22Rv1 (cell line): Measurements from ENCODE around the gene UHRF1.

Source experiments
- H3K27ac ChIP-seq: fragments of 450-650 bp; 2 replicates; pipeline ENCODE4 v1.5.1; 2017
- CTCF ChIP-seq: fragments of 450-650 bp; IDR thresholded peaks from 2 replicates; pipeline ENCODE4 v1.5.1; 2017; ENCODE audit warnings: mild to moderate bottlenecking
- ZFX ChIP-seq: fragments of 450-650 bp; IDR thresholded peaks from 2 replicates; pipeline ENCODE4 v1.6.1; 2017; ENCODE audit warnings: antibody characterized with exemption, borderline replicate concordance

Gene UHRF1

GRCh38 chr19:4988770-4989251, 79.5 kb downstream of the UHRF1 start:
- peak overlapping the region; percentile 87 for H3K27ac ChIP-seq

GRCh38 chr19:4990306-4990705, 81.0 kb downstream of the UHRF1 start:
- peak overlapping the region; percentile 87 for H3K27ac ChIP-seq
- TF ChIP-seq ZFX (no peak), CTCF (no peak)

More at GRCh38 chr19:4988770-4989251, 79.5 kb downstream of the UHRF1 start:
- no peak for TF ChIP-seq ZFX

- peak overlapping the region; percentile 87 for H3K27ac ChIP-seq
- TF ChIP-seq CTCF (no peak), ZFX (no peak)
These were observed 82.2 kb downstream of the UHRF1 start for GRCh38 chr19:4991538-4991937.

- H3K27ac ChIP-seq, result peak overlapping the region; percentile 87
- TF ChIP-seq ZFX (no peak), CTCF (no peak)
These were observed 82.8 kb downstream of the UHRF1 start for GRCh38 chr19:4991996-4992698.

- peak overlapping the region; percentile 87; the same call in 1 of the 2 replicates for H3K27ac ChIP-seq
- TF ChIP-seq ZFX (no peak), CTCF (no peak)
These were observed 84.4 kb downstream of the UHRF1 start for GRCh38 chr19:4993683-4994082.

GRCh38 chr19:4996701-4997100, 87.4 kb downstream of the UHRF1 start:
- no peak for TF ChIP-seq ZFX
- no peak for TF ChIP-seq CTCF
- H3K27ac ChIP-seq, result no peak overlapping the region

- TF ChIP-seq CTCF (no peak), ZFX (no peak)
- H3K27ac ChIP-seq, result no peak overlapping the region
These were observed 88.0 kb downstream of the UHRF1 start for GRCh38 chr19:4997297-4997696.

- no peak overlapping the region for H3K27ac ChIP-seq
- no peak for TF ChIP-seq ZFX
- no peak for TF ChIP-seq CTCF
These were observed 90.9 kb downstream of the UHRF1 start for GRCh38 chr19:5000120-5000611.
